Fibroblast of lung (primary cell): ENCODE results near the gene PIK3C2B. TPM values are rescaled to one million over a fixed set of nuclear protein-coding genes. Genes with fewer than 3 reads are reported as not detected.

Experiments used
- DNase-seq, 2 donors: peaks; one replicate each; pipeline versions ENCODE4 v3.0.0 to v3.0.0-alpha.2; 2010; ENCODE audit warnings: low read depth in 2 of 2
- H2AFZ ChIP-seq: 2 replicates; pipeline ENCODE4 v1.5.1; 2012; ENCODE audit warnings: low read length, control low read depth, inconsistent platforms
- H3K27ac ChIP-seq: 2 replicates; pipeline ENCODE4 v1.5.1; 2011; ENCODE audit warnings: low read length, control low read depth; ENCODE audit not compliant: insufficient read depth
- H3K27me3 ChIP-seq: 2 replicates; pipeline ENCODE4 v1.5.1; 2011; ENCODE audit warnings: mild to moderate bottlenecking, low read length; ENCODE audit not compliant: control insufficient read depth, insufficient read depth
- H3K36me3 ChIP-seq: 2 replicates; pipeline ENCODE4 v1.5.1; 2011; ENCODE audit warnings: low read length; ENCODE audit not compliant: control insufficient read depth, insufficient read depth
- H3K4me1 ChIP-seq: 2 replicates; pipeline ENCODE4 v1.5.1; 2011; ENCODE audit warnings: low read length; ENCODE audit not compliant: control insufficient read depth, insufficient read depth; ENCODE audit errors: extremely low read depth
- H3K4me2 ChIP-seq: 2 replicates; pipeline ENCODE4 v1.5.1; 2011; ENCODE audit warnings: low read length, control low read depth; ENCODE audit not compliant: insufficient read depth; ENCODE audit errors: extremely low read depth
- H3K4me3 ChIP-seq, 4 experiments: fragments of 200-600 bp in 1 of 4; sonication (generic) in 1 of 4; replicated peaks in 1 of 4; 2 replicates each; pipeline ENCODE4 v1.5.1; 2011 to 2016; ENCODE audit warnings: low read length in 4 of 4, low read depth in 3 of 4, mild to moderate bottlenecking in 3 of 4, control low read depth in 2 of 4, inconsistent platforms in 1 of 4, mixed read lengths in 1 of 4; ENCODE audit not compliant: insufficient read depth in 1 of 4; ENCODE audit errors: control extremely low read depth in 1 of 4
- H3K79me2 ChIP-seq: 2 replicates; pipeline ENCODE4 v1.5.1; 2012; ENCODE audit warnings: mild to moderate bottlenecking, low read length, inconsistent platforms; ENCODE audit not compliant: control insufficient read depth, insufficient read depth
- H3K9ac ChIP-seq: 2 replicates; pipeline ENCODE4 v1.5.1; 2011; ENCODE audit warnings: mild to moderate bottlenecking, low read length, control low read depth; ENCODE audit not compliant: insufficient read depth
- H3K9me3 ChIP-seq: 2 replicates; pipeline ENCODE4 v1.5.1; 2012; ENCODE audit warnings: low read depth, low read length; ENCODE audit not compliant: control insufficient read depth, insufficient read depth
- H4K20me1 ChIP-seq: 2 replicates; pipeline ENCODE4 v1.5.1; 2011; ENCODE audit warnings: low read length; ENCODE audit not compliant: control insufficient read depth, insufficient read depth; ENCODE audit errors: extremely low read depth
- CTCF ChIP-seq, 2 donors: IDR thresholded peaks in 1 of 2; conservative IDR thresholded peaks in 1 of 2; 1 replicate in 1 of 2; 2 replicates in 1 of 2; pipeline ENCODE4 v1.5.1; 2011 to 2012; ENCODE audit warnings: low read length in 2 of 2, control low read depth in 1 of 2, inconsistent platforms in 1 of 2, low read depth in 1 of 2, mild to moderate bottlenecking in 1 of 2
- EZH2 ChIP-seq: IDR thresholded peaks from 2 replicates; pipeline ENCODE4 v1.5.1; 2012; ENCODE audit warnings: low read length, control low read depth, mild to moderate bottlenecking; ENCODE audit errors: missing control alignments
- polyA plus RNA-seq, 2 donors: library from polyadenylated mRNA; depleted of rRNA in 1 of 2; stranded (reverse) in 1 of 2; unstranded in 1 of 2; fragments of >200 nt; gene quantifications; 2 replicates each; pipeline ENCODE4 v1.2.1, GENCODE V29; 2011 to 2012; ENCODE audit warnings: missing spikeins in 1 of 2
- total RNA-seq: library from RNA; depleted of rRNA; stranded (reverse); fragments of >200 nt; gene quantifications from 2 replicates; pipeline ENCODE4 v1.2.1, GENCODE V29; 2014

Gene PIK3C2B
- total and polyA plus RNA-seq, 2 donors (not counting 1 experiment from before 2014, with no cell fraction given), result 2.4 to 2.5 TPM

DNA sequence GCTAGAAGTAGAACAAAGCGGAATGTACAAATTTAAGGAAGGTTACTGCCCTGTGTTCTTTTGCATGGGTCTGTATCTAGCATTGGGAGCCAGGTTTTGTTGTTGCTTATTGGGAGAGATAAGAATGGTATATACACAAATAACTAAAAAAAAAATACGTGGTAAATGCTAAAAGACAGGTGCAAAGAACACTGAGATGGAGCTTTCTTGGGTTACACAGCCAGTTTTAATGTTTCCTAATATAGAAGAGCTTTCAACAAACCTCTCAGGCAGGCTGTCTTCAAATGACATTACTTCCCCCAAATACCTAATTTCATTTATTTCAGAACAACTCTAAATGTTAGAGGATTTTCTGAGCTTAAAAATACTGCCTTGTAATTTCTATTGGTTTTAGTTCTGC is 20.2 kb upstream of the PIK3C2B start:
- no peak overlapping the region for H3K4me2 ChIP-seq
- peaks cover 32% of the 10 kb centered on the region for H3K79me2 ChIP-seq
- H3K27me3 ChIP-seq, result no peaks in the 10 kb centered on the region
- H3K36me3 ChIP-seq, result peaks cover 2% of the 10 kb centered on the region
- no peak overlapping the region for H3K27ac ChIP-seq
- no peaks in the 10 kb centered on the region for H4K20me1 ChIP-seq
- H3K4me1 ChIP-seq, result no peaks in the 10 kb centered on the region
- DNase-seq, result no peak
- no peak for TF ChIP-seq CTCF (conservative IDR thresholded peaks at IDR 0.05 in 1 of 2, IDR thresholded peaks at IDR 0.05 in 1 of 2; ENCODE audit: low read depth in 1 of 2, low read length in 2 of 2)
- no peak for TF ChIP-seq EZH2
- no peak overlapping the region for H3K4me3 ChIP-seq
- H3K9ac ChIP-seq, result no peak overlapping the region
- no peaks in the 10 kb centered on the region for H3K9me3 ChIP-seq
- no peak overlapping the region for H2AFZ ChIP-seq

- DNase-seq, result no peak
- TF ChIP-seq CTCF (conservative IDR thresholded peaks at IDR 0.05 in 1 of 2, IDR thresholded peaks at IDR 0.05 in 1 of 2; ENCODE audit: low read depth in 1 of 2, low read length in 2 of 2), result no peak
- TF ChIP-seq EZH2, result no peak
- H2AFZ ChIP-seq, result no peak overlapping the region
- H3K4me1 ChIP-seq, result no peaks in the 10 kb centered on the region
- H3K27ac ChIP-seq, result no peak overlapping the region
- no peak overlapping the region for H3K4me3 ChIP-seq
- H3K27me3 ChIP-seq, result no peaks in the 10 kb centered on the region
- H4K20me1 ChIP-seq, result no peaks in the 10 kb centered on the region
- H3K36me3 ChIP-seq, result no peaks in the 10 kb centered on the region
- H3K79me2 ChIP-seq, result peaks cover 18% of the 10 kb centered on the region
- no peaks in the 10 kb centered on the region for H3K9me3 ChIP-seq
- H3K9ac ChIP-seq, result no peak overlapping the region
- no peak overlapping the region for H3K4me2 ChIP-seq
Measured at GRCh38 chr1:204513117-204513716, 18.6 kb upstream of the PIK3C2B start.

DNA sequence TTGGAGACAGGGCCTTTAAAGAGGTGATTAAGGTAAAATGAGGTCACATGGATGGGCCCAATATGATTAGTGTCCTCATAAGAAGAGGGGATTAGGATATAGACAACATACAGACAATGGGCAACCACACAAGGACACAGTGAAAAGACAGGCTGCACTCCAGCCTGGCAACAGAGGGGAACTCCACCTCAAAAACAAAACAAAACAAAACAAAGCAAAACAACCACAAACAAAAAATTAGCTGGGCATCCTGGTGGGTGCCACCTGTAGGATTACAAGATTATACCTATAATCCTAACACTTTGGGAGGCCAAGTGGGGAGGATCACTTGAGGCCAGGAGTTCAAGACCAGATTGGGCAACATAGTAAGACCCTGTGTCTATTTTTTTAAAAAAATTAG is 16.8 kb upstream of the PIK3C2B start:
- Histone ChIP-seq H3K9me3 (no peaks in the 10 kb centered on the region), H3K9ac (no peak overlapping the region), H3K36me3 (no peaks in the 10 kb centered on the region), H2AFZ (no peak overlapping the region), H3K27ac (no peak overlapping the region), H3K4me2 (no peak overlapping the region), H4K20me1 (no peaks in the 10 kb centered on the region), H3K4me1 (peaks cover 4% of the 10 kb centered on the region), H3K4me3 (no peak overlapping the region), H3K79me2 (no peaks in the 10 kb centered on the region), H3K27me3 (no peaks in the 10 kb centered on the region)
- no peak for TF ChIP-seq EZH2
- TF ChIP-seq CTCF (conservative IDR thresholded peaks at IDR 0.05 in 1 of 2, IDR thresholded peaks at IDR 0.05 in 1 of 2; ENCODE audit: low read depth in 1 of 2, low read length in 2 of 2), result no peak
- no peak for DNase-seq
